ENCODE measurements around the gene CTNND1.

The CTNND1 gene

GRCh38 chr11:57819252-57819979 lies 57.8 kb downstream of the CTNND1 start:
- no peak overlapping the region for H3K4me3 ChIP-seq (ENCODE audit: low read depth, low read length)
- no peaks in the 10 kb centered on the region for H3K9me3 ChIP-seq (ENCODE audit: control insufficient read depth, insufficient read depth, low read depth, low read length)
- ChIA-PET CTCF (interaction anchor here (2.1 kb wide), 1 partner anchor 19 kb away, joined by 9 read pairs; no protein-coding TSS in a partner anchor), POLR2A (no interaction called here)
- no peaks in the 10 kb centered on the region for H3K4me1 ChIP-seq (ENCODE audit: control insufficient read depth, insufficient read depth, low read length)
- peaks cover 9 to 42% of the 10 kb centered on the region in 2 experiments for H3K36me3 ChIP-seq (ENCODE audit: control insufficient read depth in 2 of 2, insufficient read depth in 1 of 2, low read length in 2 of 2)
- TF ChIP-seq SP7 (tag by site-specific recombination; IDR thresholded peaks at IDR 0.05) (no peak), ZSCAN23 (tag by site-specific recombination; IDR thresholded peaks at IDR 0.05) (no peak), ZNF140 (tag by site-specific recombination; IDR thresholded peaks at IDR 0.05) (no peak), ZNF121 (tag by site-specific recombination; IDR thresholded peaks at IDR 0.05) (no peak), ZNF133 (tag by site-specific recombination; IDR thresholded peaks at IDR 0.05) (no peak), ZNF274 (IDR thresholded peaks at IDR 0.05; ENCODE audit: low read length) (no peak), ZNF274 (tag by site-specific recombination; IDR thresholded peaks at IDR 0.05; ENCODE audit: borderline replicate concordance) (no peak), ZNF548 (tag by site-specific recombination; IDR thresholded peaks at IDR 0.05) (no peak), ZNF202 (tag by site-specific recombination; IDR thresholded peaks at IDR 0.05; ENCODE audit: borderline replicate concordance) (no peak)
- TF ChIP-seq, protein P1, sequence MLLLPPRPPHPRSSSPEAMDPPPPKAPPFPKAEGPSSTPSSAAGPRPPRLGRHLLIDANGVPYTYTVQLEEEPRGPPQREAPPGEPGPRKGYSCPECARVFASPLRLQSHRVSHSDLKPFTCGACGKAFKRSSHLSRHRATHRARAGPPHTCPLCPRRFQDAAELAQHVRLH (tag by site-specific recombination; IDR thresholded peaks at IDR 0.05), result no peak
- no peak overlapping the region for H3K27ac ChIP-seq (ENCODE audit: extremely low read depth, low read depth, low read length)

GRCh38 chr11:57823859-57824258 lies 62.3 kb downstream of the CTNND1 start:
- CTCF ChIA-PET, result interaction anchor here (2.0 kb wide), 1 partner anchor 23 kb away, joined by 6 read pairs; no protein-coding TSS in a partner anchor
- no peak overlapping the region for H3K4me3 ChIP-seq (ENCODE audit: low read depth, low read length)
- POLR2A ChIA-PET, result no interaction called here
- H3K27ac ChIP-seq (ENCODE audit: extremely low read depth, low read depth, low read length), result no peak overlapping the region
- no peaks in the 10 kb centered on the region for H3K4me1 ChIP-seq (ENCODE audit: control insufficient read depth, insufficient read depth, low read length)
- TF ChIP-seq ZBTB7A (tag by site-specific recombination; IDR thresholded peaks at IDR 0.05; ENCODE audit: low read depth), result no peak
- TF ChIP-seq ZNF416 (tag by site-specific recombination; IDR thresholded peaks at IDR 0.05), result no peak
- TF ChIP-seq, protein P2, sequence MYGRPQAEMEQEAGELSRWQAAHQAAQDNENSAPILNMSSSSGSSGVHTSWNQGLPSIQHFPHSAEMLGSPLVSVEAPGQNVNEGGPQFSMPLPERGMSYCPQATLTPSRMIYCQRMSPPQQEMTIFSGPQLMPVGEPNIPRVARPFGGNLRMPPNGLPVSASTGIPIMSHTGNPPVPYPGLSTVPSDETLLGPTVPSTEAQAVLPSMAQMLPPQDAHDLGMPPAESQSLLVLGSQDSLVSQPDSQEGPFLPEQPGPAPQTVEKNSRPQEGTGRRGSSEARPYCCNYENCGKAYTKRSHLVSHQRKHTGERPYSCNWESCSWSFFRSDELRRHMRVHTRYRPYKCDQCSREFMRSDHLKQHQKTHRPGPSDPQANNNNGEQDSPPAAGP (tag by site-specific recombination; IDR thresholded peaks at IDR 0.05), result no peak
- no peak for TF ChIP-seq ZNF529 (tag by site-specific recombination; IDR thresholded peaks at IDR 0.05; ENCODE audit: insufficient replicate concordance)
- TF ChIP-seq ZNF571 (tag by site-specific recombination; IDR thresholded peaks at IDR 0.05), result no peak
- TF ChIP-seq ZNF561 (tag by site-specific recombination; IDR thresholded peaks at IDR 0.05; ENCODE audit: borderline replicate concordance), result no peak
- no peak for TF ChIP-seq ZFP37 (tag by site-specific recombination; IDR thresholded peaks at IDR 0.05)
- TF ChIP-seq ZNF843 (tag by site-specific recombination; IDR thresholded peaks at IDR 0.05), result no peak
- TF ChIP-seq ZNF155 (tag by site-specific recombination; IDR thresholded peaks at IDR 0.05), result no peak
- no peak for TF ChIP-seq OVOL3 (tag by site-specific recombination; IDR thresholded peaks at IDR 0.05)
- no peak for TF ChIP-seq ZNF341 (tag by site-specific recombination; IDR thresholded peaks at IDR 0.05; ENCODE audit: low read depth)
- TF ChIP-seq ZNF664 (tag by site-specific recombination; IDR thresholded peaks at IDR 0.05), result no peak
- TF ChIP-seq ZNF132 (tag by site-specific recombination; IDR thresholded peaks at IDR 0.05; ENCODE audit: borderline replicate concordance), result no peak
- no peak for TF ChIP-seq ZNF426 (tag by site-specific recombination; IDR thresholded peaks at IDR 0.05)
- TF ChIP-seq ZFP41 (tag by site-specific recombination; IDR thresholded peaks at IDR 0.05; ENCODE audit: borderline replicate concordance), result no peak
- no peaks in the 10 kb centered on the region for H3K9me3 ChIP-seq (ENCODE audit: control insufficient read depth, insufficient read depth, low read depth, low read length)
- no peaks in the 10 kb centered on the region for H3K36me3 ChIP-seq (ENCODE audit: control insufficient read depth in 2 of 2, insufficient read depth in 1 of 2, low read length in 2 of 2)
